H1 (cell line): Measurements from ENCODE around the gene ZNF652. TPM values are rescaled to one million over a fixed set of nuclear protein-coding genes. Genes with fewer than 3 reads are reported as not detected.

ENCODE experiments used
- CTCF ChIA-PET: fragments of 300-600 bp; sonication (Branson Sonifier 250); formaldehyde crosslinking; loops from one replicate; lab custom pipeline; 2021; ENCODE audit not compliant: partially characterized antibody; lab: Charles Lee
- POLR2A ChIA-PET: fragments of 300-600 bp; sonication (Branson Sonifier 250); formaldehyde crosslinking; loops from one replicate; lab custom pipeline; 2021; ENCODE audit warnings: inconsistent platforms; ENCODE audit not compliant: partially characterized antibody; lab: Charles Lee
- DNase-seq, 2 experiments: peaks; one replicate each; pipeline versions ENCODE4 v3.0.0 to v3.0.0-alpha.2; 2010 to 2022; ENCODE audit warnings: low spot score in 2 of 2, low read depth in 1 of 2, mixed read lengths in 1 of 2
- FAIRE-seq: peaks from 2 replicates; lab custom pipeline; 2011; peaks lifted over from hg19 to GRCh38; lab: Jason Lieb, UNC
- H2AFZ ChIP-seq: 2 replicates; pipeline ENCODE4 v1.8.1; 2012; ENCODE audit warnings: low read length, inconsistent platforms
- H2AK5ac ChIP-seq: 2 replicates; pipeline ENCODE4 v1.6.1; 2013; ENCODE audit warnings: low read depth, low read length
- H2BK120ac ChIP-seq: replicated peaks from 2 replicates; pipeline ENCODE3; 2013; ENCODE audit warnings: low read depth, low read length, inconsistent platforms
- H2BK12ac ChIP-seq: 2 replicates; pipeline ENCODE4 v1.6.1; 2013; ENCODE audit warnings: low read depth, low read length
- H2BK15ac ChIP-seq: 2 replicates; pipeline ENCODE4 v1.6.1; 2013; ENCODE audit warnings: low read length
- H2BK20ac ChIP-seq: 2 replicates; pipeline ENCODE4 v1.6.1; 2013; ENCODE audit warnings: low read length
- H2BK5ac ChIP-seq: 2 replicates; pipeline ENCODE4 v1.6.1; 2013; ENCODE audit warnings: low read depth, low read length
- H3K14ac ChIP-seq: 2 replicates; pipeline ENCODE4 v1.6.1; 2013; ENCODE audit warnings: inconsistent platforms; ENCODE audit not compliant: insufficient read length
- H3K18ac ChIP-seq: 2 replicates; pipeline ENCODE4 v1.6.1; 2013; ENCODE audit warnings: low read length; ENCODE audit errors: extremely low read depth
- H3K23ac ChIP-seq: 2 replicates; pipeline ENCODE4 v1.6.1; 2013; ENCODE audit warnings: inconsistent platforms; ENCODE audit not compliant: insufficient read length
- H3K23me2 ChIP-seq: 2 replicates; pipeline ENCODE4 v1.6.1; 2013; ENCODE audit warnings: low read depth, low read length
- H3K27ac ChIP-seq: 2 replicates; pipeline ENCODE4 v1.6.1; 2011; ENCODE audit warnings: low read depth, low read length, inconsistent platforms
- H3K27me3 ChIP-seq, 4 experiments: replicated peaks in 1 of 4; 1 replicate in 1 of 4; 2 replicates in 3 of 4; pipeline versions ENCODE4 v1.6.1 to v1.8.1; 2011 to 2013; ENCODE audit warnings: low read length in 3 of 4, mild to moderate bottlenecking in 3 of 4, inconsistent platforms in 2 of 4, mixed read lengths in 2 of 4, moderate library complexity in 1 of 4; ENCODE audit not compliant: control insufficient read depth in 3 of 4, insufficient read depth in 3 of 4; ENCODE audit errors: extremely low read depth in 1 of 4
- H3K36me3 ChIP-seq, 4 experiments: 2 replicates each; pipeline versions ENCODE4 v1.6.1 to v1.8.1; 2011 to 2013; ENCODE audit warnings: mild to moderate bottlenecking in 4 of 4, low read length in 3 of 4, moderate library complexity in 2 of 4, control low read depth in 1 of 4, inconsistent platforms in 1 of 4; ENCODE audit not compliant: insufficient read depth in 4 of 4, control insufficient read depth in 2 of 4
- H3K4ac ChIP-seq: replicated peaks from 2 replicates; pipeline ENCODE3; 2013; ENCODE audit warnings: low read length, low read depth, mixed read lengths, inconsistent platforms; ENCODE audit not compliant: insufficient read length
- H3K4me1 ChIP-seq, 4 experiments: replicated peaks in 1 of 4; 1 replicate in 1 of 4; 2 replicates in 3 of 4; pipeline versions ENCODE4 v1.6.1 to v1.8.1; 2011 to 2013; ENCODE audit warnings: low read length in 3 of 4, inconsistent platforms in 2 of 4, mixed read lengths in 1 of 4; ENCODE audit not compliant: insufficient read depth in 4 of 4, control insufficient read depth in 3 of 4
- H3K4me2 ChIP-seq, 2 experiments: 2 replicates each; pipeline versions ENCODE4 v1.6.1 to v1.8.1; 2011 to 2013; ENCODE audit warnings: low read depth in 2 of 2, low read length in 2 of 2, control low read depth in 1 of 2, inconsistent platforms in 1 of 2, mild to moderate bottlenecking in 1 of 2; ENCODE audit not compliant: insufficient read depth in 1 of 2
- H3K4me3 ChIP-seq, 4 experiments: fragments of 200-600, 300-600 bp in 1 of 4; sonication (generic), shearing (Covaris generic), sonication (Bioruptor Twin) in 1 of 4; 2 replicates each; pipeline versions ENCODE4 v1.5.1 to v1.8.1; 2011 to 2016; ENCODE audit warnings: low read length in 4 of 4, low read depth in 3 of 4, control low read depth in 2 of 4, inconsistent platforms in 2 of 4, mild to moderate bottlenecking in 2 of 4, mixed read lengths in 1 of 4, moderate library complexity in 1 of 4; ENCODE audit not compliant: insufficient read depth in 2 of 4; ENCODE audit errors: extremely low read depth in 1 of 4
- H3K56ac ChIP-seq: replicated peaks from 2 replicates; pipeline ENCODE3; 2013; ENCODE audit warnings: low read depth, mild to moderate bottlenecking, mixed read lengths, low read length, inconsistent platforms; ENCODE audit not compliant: insufficient read length
- H3K79me1 ChIP-seq: 2 replicates; pipeline ENCODE4 v1.6.1; 2013; ENCODE audit warnings: low read depth, low read length, control low read depth
- H3K79me2 ChIP-seq, 2 experiments: 2 replicates each; pipeline versions ENCODE4 v1.6.1 to v1.8.1; 2012 to 2013; ENCODE audit warnings: low read length in 2 of 2, mild to moderate bottlenecking in 2 of 2, inconsistent platforms in 1 of 2; ENCODE audit not compliant: insufficient read depth in 2 of 2, control insufficient read depth in 1 of 2
- H3K9ac ChIP-seq, 4 experiments: replicated peaks in 1 of 4; 1 replicate in 1 of 4; 2 replicates in 3 of 4; pipeline versions ENCODE4 v1.6.1 to v1.8.1; 2011 to 2013; ENCODE audit warnings: low read depth in 3 of 4, low read length in 3 of 4, control low read depth in 2 of 4, mild to moderate bottlenecking in 2 of 4, moderate library complexity in 2 of 4, inconsistent platforms in 1 of 4; ENCODE audit errors: extremely low read depth in 1 of 4
- H3K9me3 ChIP-seq, 2 experiments: 2 replicates each; pipeline versions ENCODE4 v1.6.1 to v1.8.1; 2012 to 2013; ENCODE audit warnings: mild to moderate bottlenecking in 2 of 2, moderate library complexity in 2 of 2, control low read depth in 1 of 2, inconsistent platforms in 1 of 2, low read depth in 1 of 2, low read length in 1 of 2, mixed read lengths in 1 of 2; ENCODE audit not compliant: insufficient read depth in 2 of 2
- H4K20me1 ChIP-seq, 2 experiments: replicated peaks in 1 of 2; 2 replicates each; pipeline versions ENCODE3 to v1.8.1; 2011 to 2013; ENCODE audit warnings: inconsistent platforms in 2 of 2, low read length in 2 of 2, mild to moderate bottlenecking in 1 of 2; ENCODE audit not compliant: insufficient read depth in 2 of 2, control insufficient read depth in 1 of 2
- H4K5ac ChIP-seq: 2 replicates; pipeline ENCODE4 v1.6.1; 2013; ENCODE audit warnings: low read length, low read depth, mixed read lengths, inconsistent platforms; ENCODE audit not compliant: insufficient read length
- H4K8ac ChIP-seq: 2 replicates; pipeline ENCODE4 v1.8.0; 2013; ENCODE audit warnings: mild to moderate bottlenecking, moderate library complexity, low read length, inconsistent platforms; ENCODE audit not compliant: insufficient read depth; ENCODE audit errors: extremely low read depth
- H4K91ac ChIP-seq: replicated peaks from 2 replicates; pipeline ENCODE3; 2013; ENCODE audit warnings: low read length, mixed read lengths, inconsistent platforms; ENCODE audit not compliant: insufficient read length
- EGR1 ChIP-seq: IDR thresholded peaks from 2 replicates; pipeline ENCODE4 v1.6.1; 2011; ENCODE audit warnings: low read depth, low read length, borderline replicate concordance
- GTF2F1 ChIP-seq: IDR thresholded peaks from 2 replicates; pipeline ENCODE4 v1.6.1; 2012; ENCODE audit warnings: low read depth, low read length, improper control_type of control experiment, borderline replicate concordance
- MAFK ChIP-seq: IDR thresholded peaks from 2 replicates; pipeline ENCODE4 v1.6.1; 2012; ENCODE audit warnings: low read depth, mild to moderate bottlenecking, improper control_type of control experiment, low read length
- RBBP5 ChIP-seq: IDR thresholded peaks from 2 replicates; pipeline ENCODE4 v1.7.1; 2012; ENCODE audit warnings: low read depth, mild to moderate bottlenecking, inconsistent platforms, low read length, moderate library complexity, borderline replicate concordance
- TCF12 ChIP-seq: IDR thresholded peaks from 2 replicates; pipeline ENCODE4 v1.6.1; 2011; ENCODE audit warnings: low read depth, mild to moderate bottlenecking, low read length
- WGBS, 2 experiments: shearing (Covaris generic) in 1 of 2; methylation state at CpG; one replicate each; pipeline versions ENCODE4 v1.1.6 to v1.1.7; 2013 to 2015; ENCODE audit warnings: low lambda C conversion rate in 2 of 2, mixed read lengths in 2 of 2, inconsistent platforms in 1 of 2, low coverage in 1 of 2, missing lambda C conversion rate in 1 of 2; ENCODE audit not compliant: insufficient replicate concordance in 2 of 2, insufficient coverage in 1 of 2, insufficient read length in 1 of 2; ENCODE audit errors: extremely low coverage in 1 of 2, missing lambda C conversion rate in 1 of 2; 5-methylcytosine and 5-hydroxymethylcytosine counted together
- polyA plus RNA-seq, 7 experiments: library from polyadenylated mRNA; depleted of rRNA in 3 of 7; stranded (reverse) in 5 of 7; unstranded in 2 of 7; fragments of >200 nt in 5 of 7; fragments of 200-250 nt in 2 of 7; gene quantifications; 1 replicate in 5 of 7; 2 replicates in 1 of 7; 4 replicates in 1 of 7; pipeline versions ENCODE4 v1.2.1 to v1.2.3, GENCODE V29; 2011 to 2013; ENCODE audit warnings: missing spikeins in 2 of 7, mixed read lengths in 2 of 7
- total RNA-seq: library from RNA; stranded (reverse); fragmentation: NEBNext Ultra II Directional; extraction: Animal tissue kit (Norgen Biotek cat#: 25700); gene quantifications from 2 replicates; pipeline ENCODE4 v1.2.1, GENCODE V29; 2021

The ZNF652 gene
- total and polyA plus RNA-seq, 2 of the 8 experiments (the other 6 are each of a cell fraction or from before 2014, with no cell fraction given) = 13.5 to 39.6 TPM

DNA sequence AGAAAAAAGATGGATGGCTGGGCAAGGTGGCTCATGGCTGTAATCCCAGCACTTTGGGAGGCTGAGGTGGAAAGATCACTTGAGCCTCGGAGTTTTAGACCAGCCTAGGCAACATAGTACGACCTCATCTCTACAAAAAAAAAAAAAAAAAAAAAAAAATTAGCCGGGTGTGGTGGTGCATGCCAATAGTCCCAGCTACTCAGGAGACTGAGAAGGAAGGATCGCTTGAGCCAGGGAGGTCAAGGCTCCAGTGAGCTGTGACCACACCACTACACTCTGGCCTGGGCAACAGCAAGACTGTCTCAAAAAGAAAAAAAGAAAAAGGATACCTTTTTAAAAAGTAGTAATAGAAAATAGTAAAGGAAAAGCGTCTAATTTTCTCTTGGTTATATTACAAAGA lies 20.7 kb downstream of the ZNF652 start:
- H3K27me3 ChIP-seq = no peaks in the 10 kb centered on the region

More for the DNA sequence above, 20.7 kb downstream of the ZNF652 start:
- no peak overlapping the region for H2BK5ac ChIP-seq
- no peaks in the 10 kb centered on the region; the same call in 1 of the 2 replicates for H3K79me1 ChIP-seq
- H3K27ac ChIP-seq = no peak overlapping the region
- ChIA-PET CTCF (interaction anchor here (0.7 to 2.6 kb wide), 4 partner anchors 27 to 96 kb away, joined by 3 to 10 read pairs (median 4); no protein-coding TSS in a partner anchor), POLR2A (interaction anchor here (0.9 to 1.3 kb wide), 3 partner anchors 8 to 17 kb away, joined by 3 to 5 read pairs (median 4); no protein-coding TSS in a partner anchor)
- no peak overlapping the region for H4K5ac ChIP-seq
- no peak overlapping the region for H3K18ac ChIP-seq
- FAIRE-seq = no peak
- no peaks in the 10 kb centered on the region for H3K36me3 ChIP-seq
- 86% methylated on average over 3 of the region's 5 CpGs; no CpG with 5 or more reads in 1 of the 2 experiments for WGBS, 2 experiments
- H3K4me1 ChIP-seq = no peaks in the 10 kb centered on the region
- no peak overlapping the region for H3K4me3 ChIP-seq
- no peak for TF ChIP-seq RBBP5
- no peak for TF ChIP-seq TCF12
- TF ChIP-seq MAFK = no peak
- TF ChIP-seq GTF2F1 = no peak
- no peak for TF ChIP-seq EGR1
- no peak for DNase-seq
- H3K14ac ChIP-seq = no peak overlapping the region
- H3K4ac ChIP-seq = no peak overlapping the region
- H4K91ac ChIP-seq = no peak overlapping the region
- H2AFZ ChIP-seq = no peak overlapping the region
- no peak overlapping the region for H2BK20ac ChIP-seq
- H3K23ac ChIP-seq = no peak overlapping the region
- H2BK12ac ChIP-seq = no peak overlapping the region
- H3K9me3 ChIP-seq = no peaks in the 10 kb centered on the region
- H3K56ac ChIP-seq = no peak overlapping the region
- no peak overlapping the region for H2AK5ac ChIP-seq
- no peak overlapping the region for H3K4me2 ChIP-seq
- peaks cover 0 to 60% of the 10 kb centered on the region in 2 experiments; a peak in 2 of 4 replicates for H3K79me2 ChIP-seq
- H3K23me2 ChIP-seq = no peaks in the 10 kb centered on the region
- H4K20me1 ChIP-seq = no peaks in the 10 kb centered on the region
- H4K8ac ChIP-seq = no peak overlapping the region
- H3K9ac ChIP-seq = no peak overlapping the region
- no peak overlapping the region for H2BK15ac ChIP-seq
- H2BK120ac ChIP-seq = no peak overlapping the region
